22Rv1 (cell line): ENCODE measurements around the gene GABRR1.

Experiments used
- H3K27ac ChIP-seq: fragments of 450-650 bp; 2 replicates; pipeline ENCODE4 v1.5.1; 2017
- CTCF ChIP-seq: fragments of 450-650 bp; IDR thresholded peaks from 2 replicates; pipeline ENCODE4 v1.5.1; 2017; ENCODE audit warnings: mild to moderate bottlenecking
- ZFX ChIP-seq: fragments of 450-650 bp; IDR thresholded peaks from 2 replicates; pipeline ENCODE4 v1.6.1; 2017; ENCODE audit warnings: antibody characterized with exemption, borderline replicate concordance

Gene GABRR1

GRCh38 chr6:89255417-89255816, 38.3 kb upstream of the GABRR1 start:
- no peak overlapping the region for H3K27ac ChIP-seq
- no peak for TF ChIP-seq ZFX
- TF ChIP-seq CTCF = no peak

- H3K27ac ChIP-seq = no peak overlapping the region
- TF ChIP-seq ZFX (no peak), CTCF (no peak)
Observed at GRCh38 chr6:89254569-89254968, 37.4 kb upstream of the GABRR1 start.

- no peak overlapping the region for H3K27ac ChIP-seq
- TF ChIP-seq CTCF = no peak
- TF ChIP-seq ZFX = no peak
Observed at GRCh38 chr6:89252907-89253306, 35.7 kb upstream of the GABRR1 start.

- no peak for TF ChIP-seq CTCF
- TF ChIP-seq ZFX = no peak
- no peak overlapping the region for H3K27ac ChIP-seq
Observed at GRCh38 chr6:89251976-89252375, 34.8 kb upstream of the GABRR1 start.

GRCh38 chr6:89251170-89251569, 34.0 kb upstream of the GABRR1 start:
- H3K27ac ChIP-seq = no peak overlapping the region
- no peak for TF ChIP-seq CTCF
- no peak for TF ChIP-seq ZFX

- H3K27ac ChIP-seq = no peak overlapping the region
- TF ChIP-seq CTCF (no peak), ZFX (no peak)
Observed at GRCh38 chr6:89250239-89250638, 33.1 kb upstream of the GABRR1 start.

- TF ChIP-seq ZFX = no peak
- TF ChIP-seq CTCF = no peak
- no peak overlapping the region for H3K27ac ChIP-seq
Observed at GRCh38 chr6:89244241-89244985, 27.3 kb upstream of the GABRR1 start.
